HG02870 (cell line): ENCODE results near the gene HNMT.
A peak's percentile ranks its signal among the peaks of the same experiment; 100 is the strongest.

Source experiments
- ATAC-seq: cut with Tn5 transposase; IDR thresholded peaks from one replicate; pipeline ENCODE4 v1.9.1; 2021; ENCODE audit warnings: mild to moderate bottlenecking, moderate library complexity; ENCODE audit not compliant: unreplicated experiment

HNMT gene

DNA sequence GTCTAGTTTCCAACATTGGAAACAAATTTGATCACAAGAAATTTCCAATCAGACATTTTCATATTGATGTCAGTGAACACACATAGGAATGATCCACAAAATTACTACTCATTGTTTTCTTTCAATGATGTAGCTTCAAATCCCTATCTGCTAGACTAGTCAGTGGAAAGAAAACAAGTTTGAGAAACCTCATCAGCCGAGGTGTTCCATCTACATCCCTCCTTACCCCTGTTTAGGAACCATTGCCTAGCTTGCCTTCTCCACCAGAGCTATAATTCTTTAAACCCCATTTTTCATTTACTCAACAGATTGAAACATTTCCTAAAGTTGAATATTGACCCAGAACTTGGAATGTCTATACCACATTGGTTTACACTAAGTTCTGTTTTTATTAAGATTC, 45.3 kb downstream of the HNMT start:
- ATAC-seq, result no peak

GRCh38 chr2:138010890-138011289, 46.6 kb downstream of the HNMT start:
- no peak for ATAC-seq

- ATAC-seq, result no peak
These were observed 47.8 kb downstream of the HNMT start for GRCh38 chr2:138012082-138012481.

DNA sequence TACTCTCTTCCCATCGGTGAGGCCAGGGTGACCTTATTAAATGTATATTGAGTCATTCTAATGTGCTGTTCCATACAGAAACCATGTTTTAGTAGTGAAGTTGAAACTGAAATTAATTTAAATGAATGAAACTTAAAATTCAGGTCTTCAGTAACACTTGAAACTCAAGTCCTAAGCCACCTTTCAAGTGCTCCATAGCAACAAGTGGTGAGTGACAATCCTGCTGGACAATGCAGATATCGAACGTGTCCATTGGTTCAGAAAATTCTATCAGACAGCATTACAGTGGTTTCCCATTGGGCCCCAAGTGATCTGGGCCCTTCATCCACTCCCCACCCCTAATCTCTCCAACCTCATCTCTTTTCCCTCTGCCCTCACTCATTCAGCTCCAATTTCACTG, 48.7 kb downstream of the HNMT start:
- ATAC-seq, result no peak

DNA sequence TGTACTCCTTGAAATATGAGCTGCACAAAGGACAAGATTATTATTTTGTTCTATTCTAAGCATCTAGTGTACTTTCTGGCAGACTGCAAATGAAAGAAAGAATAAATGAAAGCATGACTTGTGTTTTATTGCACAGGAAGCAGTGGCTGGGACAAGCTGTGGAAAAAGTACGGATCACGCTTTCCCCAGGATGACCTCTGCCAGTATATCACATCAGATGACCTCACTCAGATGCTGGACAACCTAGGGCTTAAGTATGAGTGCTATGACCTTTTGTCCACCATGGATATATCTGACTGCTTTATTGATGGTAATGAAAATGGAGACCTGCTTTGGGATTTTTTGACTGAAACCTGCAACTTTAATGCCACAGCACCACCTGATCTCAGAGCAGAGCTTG, 49.4 kb downstream of the HNMT start:
- no peak for ATAC-seq

- no peak for ATAC-seq
These were observed 51.2 kb downstream of the HNMT start for GRCh38 chr2:138015494-138015893.

DNA sequence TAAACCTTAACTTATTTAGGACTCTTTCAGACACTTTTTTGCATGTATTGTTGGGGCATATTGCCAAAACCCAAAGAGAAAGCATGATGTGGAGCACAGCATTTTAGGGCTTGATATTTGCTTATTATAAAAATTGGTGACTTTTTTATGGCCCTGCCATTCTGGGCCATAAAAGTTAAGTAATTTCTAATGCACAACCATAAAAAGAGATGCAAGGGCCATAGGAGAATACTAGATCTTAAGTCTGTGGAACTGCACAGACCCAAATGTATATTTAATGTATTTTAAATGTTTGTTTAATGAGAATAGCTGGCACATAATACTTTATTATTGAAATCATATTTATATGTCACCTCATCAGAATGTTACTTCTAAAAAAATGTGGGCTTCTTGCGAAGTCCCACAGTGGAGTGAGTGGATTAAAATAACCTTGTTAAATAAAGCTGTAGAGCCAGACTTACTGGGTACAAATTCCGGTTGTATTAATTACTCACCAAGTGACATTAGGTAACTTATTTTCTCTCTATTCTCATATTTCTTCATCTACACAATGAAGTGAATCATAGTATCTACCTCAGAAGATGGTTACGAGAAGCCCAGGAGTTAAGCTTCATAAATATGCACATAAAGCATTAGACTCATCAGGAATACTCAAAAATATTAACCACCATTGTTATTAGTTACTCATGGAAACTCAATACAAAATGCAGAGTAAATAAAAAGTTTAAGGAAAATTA, 52.2 kb downstream of the HNMT start:
- ATAC-seq, result no peak

- no peak for ATAC-seq
These were observed 53.6 kb downstream of the HNMT start for GRCh38 chr2:138017824-138018223.

- ATAC-seq, result no peak
These were observed 54.8 kb downstream of the HNMT start for GRCh38 chr2:138018866-138019688.

DNA sequence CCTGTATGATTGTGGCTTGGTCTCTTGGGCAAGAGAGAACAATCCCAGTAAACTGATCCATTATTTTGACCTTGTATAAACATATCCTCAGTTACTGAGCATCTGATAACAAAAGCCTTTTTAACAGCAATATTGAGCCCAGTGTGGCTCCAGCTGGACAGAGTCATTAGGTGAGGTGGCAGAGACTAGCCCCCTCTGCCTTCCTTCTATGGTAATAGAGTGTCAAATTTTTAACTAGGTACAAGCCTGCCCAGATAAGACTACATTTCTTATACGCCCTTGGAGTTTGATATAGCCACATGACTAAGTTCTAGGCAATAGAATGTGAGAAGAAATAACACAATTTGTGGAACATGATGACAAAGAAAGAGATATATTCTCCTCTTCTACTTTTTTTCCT, 56.2 kb downstream of the HNMT start:
- no peak for ATAC-seq

GRCh38 chr2:138021154-138021553, 56.9 kb downstream of the HNMT start:
- ATAC-seq, result no peak

DNA sequence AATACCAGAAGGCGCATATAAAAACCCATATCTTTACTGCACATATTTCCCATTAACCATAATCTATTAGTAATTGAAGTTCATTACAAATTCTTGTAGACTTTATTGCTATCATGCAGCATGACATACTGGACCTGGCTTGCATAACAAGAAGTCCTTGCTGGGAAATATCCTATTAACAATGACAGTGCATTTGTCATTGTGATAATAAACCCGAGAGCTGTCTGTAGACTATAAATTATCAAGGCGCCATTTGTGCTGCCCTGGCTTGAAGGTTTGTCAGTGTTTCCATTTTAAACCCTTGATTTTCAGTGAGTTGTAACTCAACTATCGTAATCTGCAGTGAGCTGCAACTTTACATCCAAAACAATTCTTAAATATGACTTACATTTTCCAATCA, 59.0 kb downstream of the HNMT start:
- ATAC-seq, result no peak

GRCh38 chr2:138023976-138024375, 59.7 kb downstream of the HNMT start:
- ATAC-seq, result no peak

DNA sequence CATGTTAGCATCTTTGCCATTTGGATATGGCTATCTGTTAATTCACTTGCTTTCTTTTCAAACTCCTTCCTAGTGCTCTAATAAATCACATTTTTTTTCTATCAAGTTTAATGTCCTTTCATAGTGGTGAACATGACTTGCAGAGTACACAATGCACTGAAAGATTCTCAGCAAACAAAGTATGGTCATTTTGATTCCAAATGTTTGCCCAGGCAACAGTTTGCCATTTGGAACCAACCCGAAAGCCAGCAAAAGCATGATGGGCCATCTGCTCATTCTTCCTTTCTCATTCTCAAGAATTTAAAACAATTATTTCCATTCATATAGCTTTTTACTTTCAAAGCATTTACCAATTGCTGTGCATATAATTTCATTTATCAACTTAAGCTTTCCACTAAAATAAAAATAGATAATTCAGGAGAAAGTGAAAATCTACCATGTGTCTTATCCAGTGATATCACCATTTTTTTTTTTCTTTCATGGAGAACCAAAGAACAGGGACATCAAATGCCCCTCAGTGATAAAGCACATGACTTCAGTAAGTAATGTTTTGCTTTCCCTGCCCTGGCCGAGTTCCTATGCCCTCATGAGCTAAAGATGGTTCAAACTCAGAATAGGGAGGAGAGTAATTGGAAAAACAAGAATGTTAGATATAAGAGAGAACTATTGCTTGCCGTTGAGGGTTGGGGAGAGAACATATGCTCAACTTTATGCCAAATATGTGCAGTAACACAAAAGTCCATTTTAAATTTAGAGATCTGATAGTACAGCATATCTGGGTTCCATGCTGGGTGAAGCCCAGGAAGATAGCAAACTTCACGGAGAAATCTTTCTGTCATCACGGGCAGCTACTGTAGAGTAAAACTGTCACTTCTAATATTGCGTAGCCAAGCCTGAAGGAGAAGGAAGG, 62.1 kb downstream of the HNMT start:
- ATAC-seq, result no peak

- ATAC-seq, result peak; percentile 42
These were observed 64.3 kb downstream of the HNMT start for GRCh38 chr2:138028538-138028937.

DNA sequence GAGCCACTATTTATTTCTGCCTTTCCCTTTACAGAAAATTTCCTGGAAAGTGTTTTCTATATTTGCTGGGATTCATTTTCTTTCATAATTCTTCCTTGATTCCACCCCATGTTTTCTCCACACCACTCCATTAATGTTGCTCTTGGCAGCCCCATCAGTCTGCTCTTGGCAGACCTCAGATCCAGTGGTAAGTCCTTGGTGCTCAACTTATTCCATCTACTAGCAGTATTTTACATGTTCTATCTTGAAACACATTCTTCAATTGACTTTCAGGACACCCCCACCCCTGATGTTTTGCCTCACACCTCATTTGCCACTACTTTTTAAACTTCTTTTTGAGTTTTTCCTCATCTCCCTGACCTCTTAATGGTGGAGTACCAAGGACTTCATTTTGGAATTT, 65.0 kb downstream of the HNMT start:
- ATAC-seq, result no peak

DNA sequence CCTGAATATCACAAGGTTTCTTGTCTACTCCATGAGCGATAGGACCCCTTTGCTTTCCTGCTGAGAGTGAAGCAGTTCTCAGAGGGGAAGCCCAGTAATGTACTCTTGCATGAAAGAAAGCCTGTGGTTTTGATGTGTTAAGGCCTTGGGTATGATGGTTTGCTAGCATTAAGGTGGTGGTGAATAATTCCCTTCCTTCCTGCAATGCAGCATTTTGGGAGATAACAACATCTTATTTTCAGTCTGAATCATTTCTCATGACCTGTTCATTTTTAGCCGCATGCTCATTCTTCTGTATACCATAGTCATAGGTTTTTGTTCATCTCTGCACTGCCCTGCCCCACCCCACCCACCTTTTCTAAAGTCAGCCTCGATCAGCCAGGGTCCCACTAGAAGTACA, 66.2 kb downstream of the HNMT start:
- peak; percentile 83 for ATAC-seq

GRCh38 chr2:138032334-138032733, 68.1 kb downstream of the HNMT start:
- no peak for ATAC-seq

GRCh38 chr2:138034536-138034935, 70.3 kb downstream of the HNMT start:
- ATAC-seq, result no peak

DNA sequence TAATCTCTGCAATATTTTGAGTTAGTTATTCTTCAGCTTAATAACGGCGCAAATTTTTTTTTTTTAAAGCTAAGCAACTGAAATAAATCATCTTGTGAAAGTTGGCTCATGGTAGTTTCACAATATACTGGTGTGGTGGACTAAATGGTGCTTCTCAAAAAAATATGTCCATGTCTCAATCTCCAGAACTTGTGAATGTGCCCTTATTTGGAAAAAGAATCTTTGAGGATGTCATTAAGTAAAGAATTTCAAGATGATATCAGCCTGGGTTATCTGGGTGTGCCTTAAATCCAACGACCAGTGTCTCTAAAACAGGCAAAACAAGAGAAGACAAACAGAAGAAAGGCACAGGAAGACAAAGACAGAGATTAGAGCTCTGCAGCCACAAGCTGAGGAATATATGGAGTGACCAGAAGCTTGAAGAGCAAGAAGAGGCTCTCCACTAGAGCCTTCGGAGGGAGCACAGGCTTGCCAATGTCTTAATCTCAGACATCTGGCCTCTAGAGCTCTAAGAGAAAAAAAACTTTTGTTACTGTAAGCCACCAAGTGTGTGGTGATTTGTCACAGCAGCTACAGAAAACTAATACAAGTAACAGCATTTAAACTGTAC, 71.4 kb downstream of the HNMT start:
- ATAC-seq, result no peak

- no peak for ATAC-seq
These were observed 72.2 kb downstream of the HNMT start for GRCh38 chr2:138036522-138036921.
